ENCODE data around the gene KCNS1. TPM values are rescaled to one million over a fixed set of nuclear protein-coding genes. Genes with fewer than 3 reads are reported as not detected.
"Not testable (repeated sequence)": the region's sequence is repeated elsewhere in the genome, so short reads cannot be mapped to it uniquely, and the experiment has no call there.

KCNS1 gene
- total RNA-seq = 0.12 and 0.34 TPM in 2 replicates

DNA sequence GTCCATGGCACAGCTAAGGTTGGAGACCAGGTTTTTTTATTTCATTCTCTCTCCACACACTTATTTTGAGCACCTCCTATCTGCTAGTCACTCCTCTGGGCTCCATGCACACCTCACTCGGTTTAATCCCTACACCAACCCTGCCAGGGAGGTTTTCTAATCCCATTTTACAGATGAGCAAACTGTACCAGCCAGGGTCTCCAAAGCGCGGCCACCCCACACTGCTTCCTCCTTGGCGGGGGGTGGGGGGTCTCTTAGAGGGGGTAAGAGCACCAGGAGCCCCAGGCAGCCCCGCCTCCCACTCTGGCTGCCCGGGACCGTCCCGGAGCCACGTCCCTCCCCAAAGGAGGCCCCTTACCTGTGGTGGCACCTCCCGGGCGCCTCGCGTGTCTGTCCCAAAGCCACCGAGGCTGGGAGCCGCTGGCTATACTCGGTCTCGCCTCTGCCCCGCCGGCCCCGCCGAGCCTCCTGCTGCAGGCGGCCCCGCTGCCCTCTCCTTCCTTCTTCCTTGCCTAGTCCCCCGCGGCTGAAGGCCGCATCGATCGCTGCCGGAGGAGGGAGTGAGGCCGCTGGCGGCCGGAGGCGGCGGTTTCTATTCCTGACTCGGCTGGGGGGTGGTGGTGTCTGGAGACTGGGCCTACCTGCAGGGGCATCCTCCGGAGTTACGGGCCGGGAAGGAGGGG lies at the start of gene KCNS1:
Gene KCNS1 (minus strand): TSS at position 565 of the 683 bp plus-strand sequence. CDS start 1,891 bp downstream, outside the sequence.
- no peak for DNase-seq (ENCODE audit: extremely low read depth, low read depth, low spot score)

- no peak for DNase-seq (ENCODE audit: extremely low read depth, low read depth, low spot score)
Measured at GRCh38 chr20:45149062-45149461, 48.1 kb upstream of the KCNS1 start.

DNA sequence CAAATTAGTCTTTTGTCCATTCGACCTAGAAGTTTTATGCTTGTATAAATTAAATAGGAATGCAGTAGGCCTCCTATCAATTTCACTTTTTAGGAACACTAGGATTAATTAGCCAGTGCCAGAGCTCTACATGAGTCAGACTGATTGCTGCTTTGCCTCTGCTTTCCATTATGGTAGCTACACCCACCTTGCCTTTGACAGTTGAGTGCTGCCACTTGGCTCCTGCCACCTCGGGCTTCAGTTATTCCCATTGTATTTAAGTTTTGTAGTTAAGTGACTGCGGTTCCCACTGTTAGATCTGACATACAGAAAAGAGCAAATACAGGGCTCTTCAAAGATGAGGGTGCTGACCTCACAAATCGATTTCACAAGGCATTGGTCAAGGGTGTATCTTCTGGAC lies 39.9 kb upstream of the KCNS1 start:
- DNase-seq (ENCODE audit: extremely low read depth, low read depth, low spot score) = no peak

GRCh38 chr20:45139733-45140375 lies 38.9 kb upstream of the KCNS1 start:
- not testable (repeated sequence) for DNase-seq (ENCODE audit: extremely low read depth, low read depth, low spot score)

- no peak for DNase-seq (ENCODE audit: extremely low read depth, low read depth, low spot score)
Measured at GRCh38 chr20:45138561-45139300, 37.8 kb upstream of the KCNS1 start.

GRCh38 chr20:45136911-45137310 lies 36.0 kb upstream of the KCNS1 start:
- DNase-seq (ENCODE audit: extremely low read depth, low read depth, low spot score) = no peak

- DNase-seq (ENCODE audit: extremely low read depth, low read depth, low spot score) = no peak
Measured at GRCh38 chr20:45128099-45128498, 27.2 kb upstream of the KCNS1 start.

- no peak for DNase-seq (ENCODE audit: extremely low read depth, low read depth, low spot score)
Measured at GRCh38 chr20:45124365-45124764, 23.4 kb upstream of the KCNS1 start, which contains the start of gene WFDC12. Gene WFDC12, minus strand, starts transcription at chr20:45124465. Its CDS starts 18 bp downstream, at chr20:45124447.

DNA sequence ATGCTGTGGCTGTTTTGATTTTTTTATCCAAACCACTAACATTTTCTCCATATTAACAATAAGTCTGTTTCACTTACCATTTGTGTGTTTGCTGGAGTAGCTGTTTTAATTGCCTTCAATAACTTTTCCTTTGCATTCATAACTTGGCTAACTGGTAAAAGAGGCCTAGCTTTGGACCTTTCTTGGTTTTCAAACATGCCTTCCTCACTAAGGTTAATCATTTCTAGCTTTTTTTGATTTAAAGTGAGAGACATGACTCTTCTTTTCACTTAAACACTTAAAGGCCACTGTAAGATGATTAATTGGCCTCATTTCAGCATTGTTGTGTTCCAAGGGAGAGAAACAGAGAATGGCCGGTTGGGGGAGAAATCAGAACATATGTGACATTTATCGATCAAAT lies 20.5 kb upstream of the KCNS1 start:
- no peak for DNase-seq (ENCODE audit: extremely low read depth, low read depth, low spot score)

DNA sequence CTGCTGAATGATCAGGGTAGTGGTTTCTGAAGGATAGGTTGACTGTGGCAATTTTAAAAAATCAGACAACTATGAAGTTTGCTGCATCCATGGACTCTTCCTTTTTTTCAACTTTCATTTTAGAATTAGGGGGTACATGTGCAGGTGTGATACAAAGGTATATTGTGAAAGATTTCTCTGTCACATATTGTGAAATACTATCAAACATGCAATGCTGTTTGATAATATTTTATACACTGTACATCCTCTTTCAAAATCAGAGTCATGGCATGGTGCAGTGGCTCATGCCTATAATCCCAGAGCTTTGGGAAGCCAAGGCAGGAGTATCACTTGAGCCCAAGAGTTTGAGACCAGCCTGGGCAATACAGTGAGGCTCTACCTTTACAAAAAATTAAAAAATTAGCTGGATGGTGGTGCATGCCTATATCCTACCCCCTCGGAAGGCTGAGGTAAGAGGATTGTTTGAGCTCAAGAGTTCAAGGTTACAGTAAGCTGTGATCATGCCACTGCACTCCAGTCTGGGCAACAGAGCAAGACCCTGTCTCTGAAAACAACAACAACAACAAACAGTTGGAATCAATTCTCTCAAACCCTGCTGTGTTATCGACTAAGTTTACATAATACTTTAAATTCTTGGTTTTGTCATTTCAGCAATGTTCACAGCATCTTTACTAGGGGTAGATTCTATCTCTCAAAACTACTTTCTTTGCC lies 18.8 kb upstream of the KCNS1 start:
- no peak for DNase-seq (ENCODE audit: extremely low read depth, low read depth, low spot score)

- DNase-seq (ENCODE audit: extremely low read depth, low read depth, low spot score) = no peak
Measured at GRCh38 chr20:45118028-45118427, 17.1 kb upstream of the KCNS1 start.

GRCh38 chr20:45117581-45117980 lies 16.7 kb upstream of the KCNS1 start:
- DNase-seq (ENCODE audit: extremely low read depth, low read depth, low spot score) = no peak

- no peak for DNase-seq (ENCODE audit: extremely low read depth, low read depth, low spot score)
Measured at GRCh38 chr20:45115829-45116228, 14.9 kb upstream of the KCNS1 start.

DNA sequence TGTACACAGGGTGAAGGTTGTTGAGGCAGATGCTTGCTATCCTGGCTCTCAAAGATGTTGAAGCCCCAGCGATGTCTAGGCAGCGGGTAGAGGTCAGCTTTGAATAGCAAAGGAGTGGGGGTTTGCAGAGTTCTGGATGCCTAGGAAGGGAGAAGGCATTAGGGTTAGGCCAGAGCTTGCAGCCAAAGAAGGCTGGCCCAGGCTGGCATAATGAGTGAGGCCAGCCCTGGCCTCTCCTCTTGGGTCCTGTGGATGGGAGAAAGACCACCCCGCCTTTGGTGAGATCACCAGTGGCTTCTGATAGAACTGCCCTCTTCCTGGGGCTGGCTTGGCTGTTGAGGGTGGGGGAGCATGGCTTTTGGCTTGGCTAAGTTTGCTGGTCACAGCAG lies 14.5 kb upstream of the KCNS1 start:
- no peak for DNase-seq (ENCODE audit: extremely low read depth, low read depth, low spot score)

GRCh38 chr20:45114465-45115385 lies 13.8 kb upstream of the KCNS1 start, which contains the start of gene WFDC5:
Gene WFDC5, minus strand, starts transcription at chr20:45115174. Its CDS starts 91 bp downstream, at chr20:45115083.
- DNase-seq (ENCODE audit: extremely low read depth, low read depth, low spot score) = no peak

GRCh38 chr20:45113865-45114264 lies 12.9 kb upstream of the KCNS1 start:
- no peak for DNase-seq (ENCODE audit: extremely low read depth, low read depth, low spot score)

- DNase-seq (ENCODE audit: extremely low read depth, low read depth, low spot score) = no peak
Measured at GRCh38 chr20:45112754-45113153, 11.8 kb upstream of the KCNS1 start.

DNA sequence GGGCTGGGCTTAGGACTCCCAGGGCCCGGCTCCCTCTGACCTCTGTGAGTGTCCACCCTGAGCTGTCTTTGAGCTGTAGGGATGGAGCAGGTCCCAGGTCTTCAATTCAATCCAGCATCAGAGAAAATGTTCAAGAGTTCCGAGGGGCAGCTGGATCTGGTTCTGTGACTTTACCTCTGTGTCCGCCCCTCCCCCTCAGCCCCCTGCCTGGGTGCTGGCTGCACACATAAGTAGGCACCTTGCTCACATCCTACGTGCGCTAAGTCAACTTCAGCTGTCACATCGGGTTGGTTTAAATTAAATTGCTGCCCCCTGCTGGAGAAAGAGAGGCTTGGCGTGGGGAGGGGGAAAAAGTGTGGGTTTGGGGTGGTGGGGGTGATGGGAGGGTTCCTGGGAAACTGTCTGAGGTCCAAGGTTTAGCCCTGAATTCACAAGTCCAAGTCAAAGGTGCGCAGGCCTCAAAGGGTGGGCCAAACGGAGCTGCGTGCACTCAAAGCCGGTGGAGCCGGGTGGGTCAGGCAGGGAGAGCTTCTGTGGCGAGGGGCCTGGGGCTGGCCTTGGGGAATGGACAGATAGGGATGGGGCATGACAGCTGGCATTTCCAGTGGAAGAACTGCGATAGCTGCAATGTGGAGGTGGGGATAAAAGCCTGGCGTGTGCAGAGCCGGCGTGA lies 11.0 kb upstream of the KCNS1 start:
- DNase-seq (ENCODE audit: extremely low read depth, low read depth, low spot score) = no peak

GRCh38 chr20:45111285-45111684 lies 10.4 kb upstream of the KCNS1 start:
- no peak for DNase-seq (ENCODE audit: extremely low read depth, low read depth, low spot score)

All from glomerular endothelial cell (primary cell).